GM18907 (cell line): ENCODE results near the gene RREB1.

Experiments
- ATAC-seq: cut with Tn5 transposase; IDR thresholded peaks from one replicate; pipeline ENCODE4 v1.9.1; 2021; ENCODE audit warnings: mild to moderate bottlenecking, moderate library complexity; ENCODE audit not compliant: unreplicated experiment

The RREB1 gene

GRCh38 chr6:7282097-7282906, 174.5 kb downstream of the RREB1 start:
- no peak for ATAC-seq

- no peak for ATAC-seq
These were observed 175.9 kb downstream of the RREB1 start for GRCh38 chr6:7283676-7284075.

GRCh38 chr6:7285416-7285815, 177.7 kb downstream of the RREB1 start:
- no peak for ATAC-seq

- no peak for ATAC-seq
These were observed 182.3 kb downstream of the RREB1 start for GRCh38 chr6:7290079-7290478.

GRCh38 chr6:7292596-7293255, 185.0 kb downstream of the RREB1 start:
- no peak for ATAC-seq

GRCh38 chr6:7295916-7296315, 188.2 kb downstream of the RREB1 start:
- ATAC-seq, result no peak

- ATAC-seq, result no peak
These were observed 188.8 kb downstream of the RREB1 start for GRCh38 chr6:7296602-7297001.

- no peak for ATAC-seq
These were observed 190.4 kb downstream of the RREB1 start for GRCh38 chr6:7298113-7298512.

- no peak for ATAC-seq
These were observed 193.2 kb downstream of the RREB1 start for GRCh38 chr6:7300926-7301325.
